Neuronal stem cell (in vitro differentiated cells): ENCODE measurements around the gene SULT1A1.
"Not testable (repeated sequence)": the region's sequence is repeated elsewhere in the genome, so short reads cannot be mapped to it uniquely, and the experiment has no call there.

ENCODE experiments used
- DNase-seq: peaks from one replicate; pipeline ENCODE4 v3.0.0-alpha.2; 2013; ENCODE audit warnings: low spot score
- H2AFZ ChIP-seq: one replicate; pipeline ENCODE4 v1.6.1; 2013; ENCODE audit warnings: mild to moderate bottlenecking, low read length, inconsistent platforms
- H2AK5ac ChIP-seq: 2 replicates; pipeline ENCODE4 v1.6.1; 2013; ENCODE audit warnings: low read depth, mild to moderate bottlenecking, inconsistent platforms, low read length, moderate library complexity, mixed read lengths
- H2BK120ac ChIP-seq: 2 replicates; pipeline ENCODE4 v1.6.1; 2013; ENCODE audit warnings: low read depth, mild to moderate bottlenecking, inconsistent platforms, low read length, moderate library complexity, mixed read lengths
- H2BK12ac ChIP-seq: one replicate; pipeline ENCODE4 v1.6.1; 2013; ENCODE audit warnings: low read length, inconsistent platforms
- H2BK15ac ChIP-seq: 2 replicates; pipeline ENCODE4 v1.6.1; 2013; ENCODE audit warnings: mild to moderate bottlenecking, low read length, inconsistent platforms, mixed read lengths
- H2BK5ac ChIP-seq: one replicate; pipeline ENCODE4 v1.6.1; 2013; ENCODE audit warnings: inconsistent platforms, mild to moderate bottlenecking, low read length, moderate library complexity
- H3K14ac ChIP-seq: one replicate; pipeline ENCODE4 v1.6.1; 2013; ENCODE audit warnings: low read length, inconsistent platforms
- H3K18ac ChIP-seq: 2 replicates; pipeline ENCODE4 v1.6.1; 2013; ENCODE audit warnings: low read length, inconsistent platforms
- H3K23ac ChIP-seq: 2 replicates; pipeline ENCODE4 v1.6.1; 2013; ENCODE audit warnings: low read depth, mild to moderate bottlenecking, mixed read lengths, low read length, inconsistent platforms; ENCODE audit not compliant: poor library complexity
- H3K27ac ChIP-seq: replicated peaks from 3 replicates; pipeline ENCODE4 v1.5.1; 2013; ENCODE audit warnings: low read length, inconsistent platforms
- H3K27me3 ChIP-seq, 3 experiments: 2 replicates each; pipeline ENCODE4 v1.6.1; 2013; ENCODE audit warnings: low read length in 3 of 3, mild to moderate bottlenecking in 2 of 3, inconsistent platforms in 1 of 3, low read depth in 1 of 3, mixed read lengths in 1 of 3, moderate library complexity in 1 of 3; ENCODE audit not compliant: control insufficient read depth in 3 of 3, insufficient read depth in 3 of 3
- H3K36me3 ChIP-seq, 2 donors: replicated peaks in 1 of 2; 2 replicates each; pipeline ENCODE4 v1.6.1; 2013; ENCODE audit warnings: low read length in 2 of 2; ENCODE audit not compliant: control insufficient read depth in 2 of 2, insufficient read depth in 2 of 2
- H3K4ac ChIP-seq: 2 replicates; pipeline ENCODE4 v1.6.1; 2013; ENCODE audit warnings: inconsistent platforms, mild to moderate bottlenecking, low read length, moderate library complexity
- H3K4me1 ChIP-seq, 2 donors: 1 replicate in 1 of 2; 2 replicates in 1 of 2; pipeline ENCODE4 v1.6.1; 2013; ENCODE audit warnings: low read length in 2 of 2, low read depth in 1 of 2; ENCODE audit not compliant: control insufficient read depth in 2 of 2, insufficient read depth in 1 of 2
- H3K4me2 ChIP-seq: one replicate; pipeline ENCODE4 v1.6.1; 2013; ENCODE audit warnings: mild to moderate bottlenecking, low read length, inconsistent platforms; ENCODE audit not compliant: insufficient read depth, poor library complexity, severe bottlenecking
- H3K4me3 ChIP-seq, 2 donors: 2 replicates each; pipeline ENCODE4 v1.5.1; 2013; ENCODE audit warnings: low read length in 2 of 2, mild to moderate bottlenecking in 2 of 2, inconsistent platforms in 1 of 2, moderate library complexity in 1 of 2
- H3K79me1 ChIP-seq: one replicate; pipeline ENCODE4 v1.6.1; 2013; ENCODE audit warnings: low read depth, mild to moderate bottlenecking, inconsistent platforms, low read length, moderate library complexity
- H3K9ac ChIP-seq: one replicate; pipeline ENCODE4 v1.6.1; 2013; ENCODE audit warnings: mild to moderate bottlenecking, low read depth, low read length, inconsistent platforms; ENCODE audit not compliant: poor library complexity
- H3K9me3 ChIP-seq, 2 donors: replicated peaks in 1 of 2; 2 replicates each; pipeline versions ENCODE3 to v1.6.1; 2013; ENCODE audit warnings: low read length in 2 of 2, mild to moderate bottlenecking in 2 of 2, inconsistent platforms in 1 of 2, low read depth in 1 of 2, mixed read lengths in 1 of 2, moderate library complexity in 1 of 2; ENCODE audit not compliant: control insufficient read depth in 2 of 2, insufficient read depth in 1 of 2
- H4K8ac ChIP-seq: one replicate; pipeline ENCODE4 v1.6.1; 2013; ENCODE audit warnings: low read depth, mild to moderate bottlenecking, inconsistent platforms, low read length, moderate library complexity
- H4K91ac ChIP-seq: one replicate; pipeline ENCODE4 v1.6.1; 2013; ENCODE audit warnings: low read length, low read depth, mild to moderate bottlenecking, inconsistent platforms; ENCODE audit not compliant: poor library complexity
- WGBS, 2 donors: extraction: QIAGEN DNeasy Blood & Tissue Kit; methylation state at CpG; one replicate each; pipeline ENCODE4 v1.1.7; 2013; ENCODE audit warnings: missing lambda C conversion rate in 2 of 2, mixed read lengths in 1 of 2; ENCODE audit not compliant: insufficient read length in 2 of 2, insufficient replicate concordance in 1 of 2; ENCODE audit errors: extremely low coverage in 2 of 2; 5-methylcytosine and 5-hydroxymethylcytosine counted together

The SULT1A1 gene

DNA sequence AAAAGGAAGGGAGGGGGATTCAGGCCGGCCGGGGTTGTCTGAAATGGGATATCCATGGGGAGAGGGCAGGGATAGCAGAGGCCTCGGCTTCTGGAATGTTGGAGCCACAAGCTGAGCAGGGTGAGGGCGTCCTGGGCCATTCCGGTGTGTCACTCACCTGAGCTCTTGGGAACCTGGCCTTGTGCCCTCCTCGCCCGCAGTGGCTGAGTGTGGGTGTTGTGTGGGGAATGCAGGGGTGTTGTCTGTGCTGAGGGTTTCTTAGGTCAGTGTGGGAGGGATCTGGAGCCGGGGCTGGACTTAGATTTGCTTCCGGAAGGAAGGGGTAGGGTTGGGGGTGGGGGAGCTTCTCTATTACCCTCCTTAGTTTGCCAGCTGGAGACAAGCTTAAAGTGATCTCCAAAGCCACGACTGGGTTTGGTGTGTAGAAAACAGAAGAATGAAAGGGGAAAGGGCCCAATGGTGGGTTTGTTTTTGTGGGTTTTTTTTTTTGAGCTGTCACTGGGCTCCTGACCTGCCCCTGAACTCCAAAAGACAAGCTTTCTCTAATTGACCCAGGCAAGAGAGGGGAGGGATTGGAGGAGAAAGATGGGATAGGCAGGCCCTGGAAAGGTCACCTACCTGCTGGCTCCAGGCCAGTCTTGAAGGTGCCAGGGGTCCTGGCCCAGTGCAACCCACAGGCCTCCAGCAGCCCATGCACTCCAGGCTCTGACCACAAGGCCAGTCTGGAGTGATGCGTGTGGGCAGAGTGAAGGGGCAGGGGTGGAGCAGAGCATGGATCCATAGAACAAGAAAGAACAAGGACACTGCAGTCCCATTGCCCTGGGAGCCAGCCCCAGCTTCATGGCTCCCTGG, 12.8 kb downstream of the SULT1A1 start, which contains the start of gene SULT1A2:
Gene SULT1A2 (minus strand): TSS at position 211 of the 852 bp plus-strand sequence. CDS start 1,120 bp downstream, outside the sequence.
- peaks cover 0 to 6% of the 10 kb centered on the region in 2 donors for H3K36me3 ChIP-seq
- DNase-seq = no peak
- H3K4me3 ChIP-seq = no peak within 1 kb of the TSS
- H2AFZ ChIP-seq = peak within 1 kb of the TSS; percentile 51
- no peak within 1 kb of the TSS for H2BK12ac ChIP-seq
- H3K4me2 ChIP-seq = no peak within 1 kb of the TSS
- H4K8ac ChIP-seq = peak within 1 kb of the TSS; percentile 93
- H3K4ac ChIP-seq = peak within 1 kb of the TSS; percentile 53
- peak within 1 kb of the TSS; percentile 66 for H2BK5ac ChIP-seq
- H3K14ac ChIP-seq = no peak within 1 kb of the TSS
- H3K27me3 ChIP-seq = no peaks in the 10 kb centered on the region
- peak within 1 kb of the TSS; percentile 44 for H3K9ac ChIP-seq
- H3K18ac ChIP-seq = peak within 1 kb of the TSS; percentile 91
- no peak within 1 kb of the TSS for H2BK15ac ChIP-seq
- H3K9me3 ChIP-seq = no peaks in the 10 kb centered on the region
- peak within 1 kb of the TSS; percentile 85 for H3K23ac ChIP-seq
- peaks cover 11 to 17% of the 10 kb centered on the region in 2 donors for H3K4me1 ChIP-seq
- peak within 1 kb of the TSS; percentile 94 for H2AK5ac ChIP-seq
- no CpG with 5 or more reads among the region's 11 CpGs for WGBS, 2 donors
- H3K79me1 ChIP-seq = no peaks in the 10 kb centered on the region
- no peak within 1 kb of the TSS for H3K27ac ChIP-seq
- H4K91ac ChIP-seq = peak within 1 kb of the TSS; percentile 59
- no peak within 1 kb of the TSS for H2BK120ac ChIP-seq

DNA sequence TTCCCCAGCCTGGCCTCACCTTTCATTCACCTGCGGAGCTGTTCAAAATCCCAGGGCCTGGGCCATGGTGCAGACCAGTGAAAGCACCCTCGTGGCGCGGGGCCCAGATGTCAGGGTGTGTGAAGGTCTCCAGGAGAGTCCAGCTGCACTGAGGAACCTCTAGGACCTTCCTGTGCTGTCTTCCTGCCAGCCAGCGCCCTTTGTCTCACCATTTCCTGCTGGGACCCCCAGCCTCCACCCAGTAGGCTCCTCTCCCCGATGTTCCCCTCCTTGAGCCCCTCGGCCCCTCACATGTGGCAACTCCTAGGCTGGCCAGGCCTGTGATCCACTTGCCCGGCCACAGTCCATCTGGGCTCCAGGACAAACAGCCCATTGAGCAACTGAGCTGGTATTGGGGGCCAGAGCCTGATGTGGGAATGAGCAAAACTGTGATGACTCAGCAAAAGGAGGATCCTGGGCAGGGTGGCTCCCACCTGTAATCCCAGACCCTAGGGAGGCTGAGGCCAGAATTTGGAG, 13.7 kb downstream of the SULT1A1 start:
- Histone ChIP-seq H2BK12ac (no peak overlapping the region), H3K4ac (no peak overlapping the region), H2AFZ (no peak overlapping the region), H3K36me3 (peaks cover 1 to 11% of the 10 kb centered on the region in 2 donors), H4K91ac (no peak overlapping the region), H3K79me1 (no peaks in the 10 kb centered on the region), H3K14ac (no peak overlapping the region), H2BK15ac (no peak overlapping the region), H3K18ac (peak overlapping the region; percentile 55), H3K27me3 (no peaks in the 10 kb centered on the region), H3K4me1 (peaks cover 11 to 17% of the 10 kb centered on the region in 2 donors), H2AK5ac (peak overlapping the region; percentile 94), H4K8ac (no peak overlapping the region), H2BK5ac (peak overlapping the region; percentile 66), H2BK120ac (no peak overlapping the region), H3K27ac (no peak overlapping the region), H3K9ac (no peak overlapping the region), H3K9me3 (no peaks in the 10 kb centered on the region), H3K4me3 (no peak overlapping the region), H3K4me2 (no peak overlapping the region), H3K23ac (no peak overlapping the region)
- WGBS, 2 donors = no CpG with 5 or more reads among the region's 8 CpGs
- no peak for DNase-seq

DNA sequence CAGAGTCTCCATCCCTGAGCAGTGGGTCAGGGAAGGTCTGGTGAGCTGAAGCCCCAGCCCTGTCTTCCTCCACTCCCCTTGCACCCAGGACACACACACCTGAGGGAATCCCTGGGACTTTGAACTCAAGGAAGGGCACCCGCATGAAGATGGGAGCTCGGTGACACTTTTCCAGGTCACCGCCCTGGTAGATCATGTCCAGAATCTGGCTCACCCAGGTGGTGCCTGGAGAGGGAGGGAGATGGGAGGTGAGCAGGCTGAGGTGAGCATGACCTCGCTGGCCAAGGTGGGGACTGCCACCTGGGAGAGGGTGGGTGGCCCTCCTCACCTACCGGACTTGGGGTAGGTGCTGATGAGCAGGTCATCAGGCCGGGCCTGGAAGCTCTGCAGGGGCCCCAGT, 14.4 kb downstream of the SULT1A1 start:
- H3K23ac ChIP-seq, H4K91ac ChIP-seq, H3K27ac ChIP-seq, H3K4me2 ChIP-seq, H3K18ac ChIP-seq, H3K79me1 ChIP-seq, H3K27me3 ChIP-seq, H3K9ac ChIP-seq, H3K9me3 ChIP-seq, H2AK5ac ChIP-seq, H2BK5ac ChIP-seq, H3K4me3 ChIP-seq, H2BK15ac ChIP-seq, H3K4ac ChIP-seq, H4K8ac ChIP-seq, H2BK12ac ChIP-seq, H3K14ac ChIP-seq, H2BK120ac ChIP-seq, H2AFZ ChIP-seq, DNase-seq: not testable (repeated sequence)
- H3K4me1 ChIP-seq = peaks cover 11 to 17% of the 10 kb centered on the region in 2 donors
- no CpG with 5 or more reads among the region's 6 CpGs for WGBS, 2 donors
- H3K36me3 ChIP-seq = peaks cover 8 to 18% of the 10 kb centered on the region in 2 donors

DNA sequence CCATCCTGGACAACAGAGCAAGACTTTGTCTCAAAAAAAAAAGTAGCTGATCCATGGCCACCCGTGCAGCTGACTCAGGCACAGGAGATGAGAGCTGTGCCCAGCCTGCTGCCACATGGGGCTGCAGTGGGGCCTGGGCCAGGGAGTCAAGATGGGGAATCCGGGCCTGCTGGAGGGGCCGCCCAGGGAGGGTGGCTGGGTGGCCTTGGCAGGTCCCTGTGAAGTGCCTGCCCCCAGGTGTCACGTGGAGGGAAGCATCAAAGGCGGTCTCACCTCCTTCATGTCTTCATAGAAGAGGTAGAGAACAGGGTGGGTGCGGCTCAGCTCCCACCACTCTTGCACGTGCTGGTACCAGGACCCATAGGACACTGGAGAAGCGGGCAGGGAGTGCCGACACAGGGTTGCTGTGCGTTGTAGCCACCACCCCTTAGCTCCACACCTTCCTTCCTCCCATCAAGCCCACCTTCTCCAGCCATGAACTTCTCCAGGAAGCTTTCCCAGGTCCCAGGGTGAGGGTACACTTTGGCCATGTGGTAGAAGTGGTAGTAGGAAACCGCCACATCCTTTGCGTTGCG, 16.8 kb downstream of the SULT1A1 start:
- peak overlapping the region; percentile 39 for H2BK5ac ChIP-seq
- H3K9me3 ChIP-seq = no peaks in the 10 kb centered on the region
- H3K4ac ChIP-seq = peak overlapping the region; percentile 37
- peaks cover 20 to 41% of the 10 kb centered on the region in 2 donors for H3K36me3 ChIP-seq
- peaks cover 11 to 15% of the 10 kb centered on the region in 2 donors for H3K4me1 ChIP-seq
- H3K27ac ChIP-seq = no peak overlapping the region
- H2BK12ac ChIP-seq = no peak overlapping the region
- no CpG with 5 or more reads among the region's 13 CpGs for WGBS, 2 donors
- H2BK120ac ChIP-seq = no peak overlapping the region
- H4K91ac ChIP-seq = no peak overlapping the region
- H3K18ac ChIP-seq = no peak overlapping the region
- H3K23ac ChIP-seq = no peak overlapping the region
- H3K4me3 ChIP-seq = no peak overlapping the region
- DNase-seq = no peak
- no peak overlapping the region for H4K8ac ChIP-seq
- no peak overlapping the region for H2BK15ac ChIP-seq
- no peak overlapping the region for H3K9ac ChIP-seq
- no peak overlapping the region for H3K4me2 ChIP-seq
- H3K27me3 ChIP-seq = no peaks in the 10 kb centered on the region
- no peaks in the 10 kb centered on the region for H3K79me1 ChIP-seq
- H3K14ac ChIP-seq = peak overlapping the region; percentile 63
- no peak overlapping the region for H2AK5ac ChIP-seq
- H2AFZ ChIP-seq = no peak overlapping the region
